NCI-H82 (cell line): Measurements from ENCODE around the gene FSHR.
A peak's percentile ranks its signal among the peaks of the same experiment; 100 is the strongest.

ENCODE experiments used
- DNase-seq: peaks from one replicate; lab custom pipeline; 2025; lab: John Stamatoyannopoulos, UW

The FSHR gene

DNA sequence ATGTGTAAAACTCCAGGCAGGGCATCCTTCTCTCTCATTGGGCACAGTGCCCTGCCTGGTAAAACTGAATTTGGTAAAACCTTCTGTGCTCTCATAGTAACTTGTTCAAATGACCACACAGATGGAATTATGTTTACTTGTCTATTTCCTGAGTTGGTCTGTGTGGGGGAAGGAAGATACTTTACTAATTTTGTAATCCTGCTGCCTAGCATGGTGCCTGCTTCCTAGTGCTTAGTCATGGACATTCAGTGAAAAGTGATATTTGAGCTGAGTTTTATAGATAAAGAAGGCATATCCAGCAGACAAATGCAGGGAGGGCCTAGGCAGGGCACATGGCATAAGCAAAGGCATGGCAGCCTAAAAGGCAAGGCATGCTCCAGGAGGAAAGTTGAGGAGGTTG is 199.4 kb downstream of the FSHR start:
- DNase-seq, result no peak

DNA sequence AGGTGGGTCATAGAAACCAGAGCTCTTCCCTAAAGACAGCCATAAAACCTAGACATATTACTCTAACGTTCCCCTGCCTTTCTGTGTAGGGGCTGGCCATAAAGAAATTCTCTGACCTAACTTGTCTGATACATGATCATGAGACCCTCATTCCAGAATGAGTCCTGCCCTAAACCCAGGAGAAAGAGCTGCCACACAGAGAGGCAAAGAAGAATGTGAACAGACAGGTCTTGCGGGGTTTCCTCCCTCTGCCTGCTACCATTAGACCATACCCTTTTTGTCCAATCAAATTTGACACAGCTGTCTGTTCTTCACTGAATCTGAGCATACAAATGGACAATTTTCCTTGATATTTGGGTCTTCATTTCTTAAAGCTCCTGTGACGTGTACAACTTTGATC is 200.0 kb downstream of the FSHR start:
- DNase-seq, result no peak

DNA sequence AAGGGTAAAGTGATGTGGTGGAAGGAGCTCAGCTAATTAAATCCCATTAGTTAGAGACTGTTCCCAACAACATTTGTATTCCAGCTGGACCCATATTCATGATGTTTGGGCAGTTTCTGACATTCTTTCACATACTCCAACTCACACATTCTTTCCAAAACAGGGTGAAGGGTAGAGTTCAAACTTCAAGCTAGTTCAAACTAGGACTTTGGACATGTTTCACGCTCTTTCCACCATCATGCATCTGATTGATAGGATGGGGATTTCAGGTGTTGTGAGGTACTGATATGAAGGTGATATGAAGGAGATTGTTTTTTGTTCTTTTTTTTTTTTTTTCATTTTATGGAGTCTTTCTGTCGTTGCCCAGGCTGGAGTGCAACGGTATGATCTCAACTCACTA is 201.7 kb downstream of the FSHR start:
- DNase-seq, result no peak

DNA sequence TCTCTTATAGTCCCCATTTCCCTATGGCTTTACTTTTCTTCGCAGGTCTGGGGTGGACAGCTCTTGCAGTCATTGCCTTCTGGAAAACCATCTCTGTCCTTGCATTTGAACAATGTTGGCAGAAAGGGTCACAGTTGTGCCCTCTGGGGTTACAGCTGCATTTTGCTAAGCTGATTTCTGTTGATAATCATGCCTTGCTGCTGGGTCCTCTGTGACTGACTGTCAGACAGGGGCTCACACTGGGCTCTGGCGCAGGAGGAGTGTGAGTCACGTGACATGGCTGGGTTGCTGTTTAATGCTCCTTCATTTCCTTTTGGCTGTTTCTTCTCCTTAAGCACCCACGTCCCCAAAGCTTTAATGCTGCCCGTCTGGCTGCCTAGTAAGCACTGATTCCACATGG is 202.2 kb downstream of the FSHR start:
- DNase-seq, result peak; percentile 36

DNA sequence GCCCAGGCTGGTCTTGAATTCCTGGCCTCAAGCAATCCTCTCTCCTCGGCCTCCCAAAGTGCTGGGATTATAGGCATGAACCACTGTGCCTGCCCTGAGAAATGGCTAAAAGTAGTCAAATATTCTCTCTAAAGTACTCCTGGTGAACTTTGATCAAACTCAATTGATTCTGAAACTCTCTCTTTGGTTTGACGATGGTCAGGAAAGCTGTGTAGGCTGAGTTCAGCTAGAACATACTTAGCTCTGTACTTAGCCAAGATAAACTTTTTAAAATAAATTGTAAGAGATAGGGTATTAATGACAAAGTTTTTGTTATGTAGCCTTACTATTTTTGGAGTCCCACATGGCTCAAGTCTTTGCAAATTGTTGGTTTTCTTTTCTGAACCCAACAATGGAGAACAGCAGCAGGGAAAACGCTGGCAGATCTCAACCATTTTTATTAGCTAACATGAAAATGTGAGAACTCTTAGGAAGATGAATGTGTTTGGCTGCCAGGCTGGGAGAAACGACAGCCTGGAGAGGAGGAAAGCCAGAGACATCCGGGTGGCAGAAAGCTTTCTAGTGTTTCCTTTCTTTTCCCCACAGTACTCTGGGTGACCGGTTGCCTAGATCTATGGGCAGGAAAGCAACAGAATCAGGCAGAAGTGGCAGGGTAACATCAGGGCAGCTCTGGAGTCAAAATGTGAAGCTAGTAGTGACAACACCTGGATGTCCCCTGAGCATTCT is 205.8 kb downstream of the FSHR start:
- DNase-seq, result no peak

DNA sequence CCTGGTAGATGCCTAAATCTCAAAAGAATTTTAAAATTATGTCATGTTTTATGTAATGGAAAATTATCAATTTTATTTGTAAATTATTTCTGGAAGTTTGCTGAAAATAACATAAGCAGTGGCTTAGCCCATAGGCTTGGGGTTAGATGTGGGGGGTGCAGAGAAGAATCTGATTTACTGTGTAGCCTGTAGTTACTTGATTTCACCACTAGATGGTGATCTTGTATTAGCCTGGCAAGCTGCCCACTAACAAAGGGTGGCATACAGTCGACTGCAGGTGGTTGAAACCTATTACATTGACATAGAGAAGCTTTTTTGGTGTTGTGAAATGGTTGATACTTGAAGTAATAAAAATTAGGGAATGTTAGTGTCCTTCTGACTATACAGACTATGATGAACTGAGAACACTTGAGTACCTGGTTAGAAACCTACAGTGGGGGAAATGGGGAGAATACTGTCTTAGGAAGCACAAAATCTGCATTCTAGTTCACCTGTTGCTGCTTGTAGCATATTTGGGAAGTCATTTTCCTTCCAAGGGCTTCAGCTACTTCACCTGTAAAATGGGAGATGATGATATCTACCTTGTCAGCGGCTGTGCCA is 207.8 kb downstream of the FSHR start:
- DNase-seq, result peak; percentile 78

DNA sequence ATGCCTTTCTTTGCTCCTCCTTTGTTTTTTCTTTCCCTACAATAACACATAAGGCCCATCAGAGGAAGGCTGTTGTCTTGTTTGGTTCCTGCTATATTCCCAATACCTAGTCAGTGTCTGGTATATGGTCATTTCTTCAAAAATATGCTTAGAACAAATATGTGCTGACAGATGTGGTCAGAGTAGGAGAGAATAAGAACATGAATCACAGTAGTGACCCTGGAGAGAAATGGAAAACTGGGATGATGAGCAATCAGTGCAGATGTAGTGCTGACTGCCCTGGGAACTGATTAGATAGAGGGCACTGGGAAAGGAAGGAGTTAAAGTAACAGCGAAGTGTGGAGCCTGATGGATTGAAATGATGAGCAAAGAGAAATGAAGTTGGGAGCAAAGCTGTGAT is 209.4 kb downstream of the FSHR start:
- DNase-seq, result no peak

DNA sequence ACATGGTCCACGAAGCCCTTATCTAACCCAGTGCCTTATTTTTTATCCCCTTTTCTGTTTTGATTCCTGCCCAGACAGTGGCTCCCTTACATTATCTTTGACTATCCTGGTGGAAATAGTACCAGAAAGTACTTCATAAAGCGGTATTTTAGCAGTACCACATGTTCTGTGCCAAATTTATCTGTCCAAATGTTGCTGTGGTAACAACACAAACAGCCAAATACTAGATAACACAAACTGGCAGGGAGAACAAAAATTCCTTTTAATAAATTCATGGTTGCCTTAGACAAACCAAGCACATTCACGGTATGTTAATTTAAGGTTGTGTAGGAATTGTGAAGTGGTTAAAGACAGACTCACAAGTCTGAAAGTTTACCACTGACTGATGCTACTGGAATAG is 210.9 kb downstream of the FSHR start:
- DNase-seq, result no peak

DNA sequence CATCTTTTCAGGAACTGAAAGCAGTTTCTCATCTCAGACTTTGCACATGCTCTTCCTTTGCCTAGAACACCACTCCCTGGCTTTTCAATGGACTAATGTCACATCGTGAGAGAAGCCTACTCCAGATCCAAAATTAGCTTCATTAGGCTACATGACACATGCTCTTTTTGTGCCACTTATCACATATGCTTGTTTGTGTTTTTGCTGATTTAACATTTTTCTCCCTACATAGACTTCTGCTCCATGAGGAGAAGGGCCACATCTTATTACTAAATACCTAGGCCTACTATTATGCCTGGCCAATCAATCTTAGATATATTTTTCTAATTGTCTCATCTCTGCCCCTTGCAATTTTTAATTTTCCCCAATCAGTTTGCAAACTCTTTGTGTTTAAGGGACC is 212.4 kb downstream of the FSHR start:
- no peak for DNase-seq

DNA sequence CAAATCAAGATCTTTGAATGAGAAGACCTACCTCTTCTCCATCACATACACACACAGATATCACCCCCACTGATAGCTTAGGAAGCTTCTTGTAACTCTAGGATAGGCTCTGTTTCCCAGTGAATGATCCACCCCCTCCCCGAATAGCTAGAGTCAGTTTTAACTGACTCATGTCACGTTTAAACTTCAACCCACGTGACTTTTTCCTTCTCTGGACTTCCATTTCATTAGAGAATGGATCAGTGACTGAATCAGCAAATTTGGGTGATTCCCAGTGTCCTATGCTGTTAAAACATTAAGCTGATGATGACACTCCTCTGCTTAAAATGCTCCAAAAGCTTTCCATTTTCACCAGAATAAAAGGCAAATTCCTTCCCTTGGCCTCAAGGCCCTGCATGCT is 212.9 kb downstream of the FSHR start:
- no peak for DNase-seq

DNA sequence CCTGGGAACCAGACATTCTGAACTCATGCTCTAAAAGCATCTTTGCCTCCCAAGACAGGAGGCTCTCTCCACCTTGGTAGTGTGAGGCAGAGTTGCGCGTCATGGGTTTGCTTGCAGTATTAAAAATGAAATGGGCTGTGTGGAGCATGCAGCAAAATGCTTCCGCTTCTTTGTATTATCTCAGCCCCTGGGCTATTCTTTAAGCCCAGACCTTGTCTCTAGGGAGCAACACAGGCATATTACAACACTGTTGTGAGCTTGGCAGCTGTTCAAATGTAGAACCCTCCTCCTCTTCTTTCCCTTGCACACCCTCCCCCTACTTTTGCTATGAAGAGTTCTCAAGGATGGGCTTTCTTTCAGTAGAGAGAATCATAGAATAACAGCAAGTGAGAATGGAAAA is 213.7 kb downstream of the FSHR start:
- DNase-seq, result peak; percentile 80

DNA sequence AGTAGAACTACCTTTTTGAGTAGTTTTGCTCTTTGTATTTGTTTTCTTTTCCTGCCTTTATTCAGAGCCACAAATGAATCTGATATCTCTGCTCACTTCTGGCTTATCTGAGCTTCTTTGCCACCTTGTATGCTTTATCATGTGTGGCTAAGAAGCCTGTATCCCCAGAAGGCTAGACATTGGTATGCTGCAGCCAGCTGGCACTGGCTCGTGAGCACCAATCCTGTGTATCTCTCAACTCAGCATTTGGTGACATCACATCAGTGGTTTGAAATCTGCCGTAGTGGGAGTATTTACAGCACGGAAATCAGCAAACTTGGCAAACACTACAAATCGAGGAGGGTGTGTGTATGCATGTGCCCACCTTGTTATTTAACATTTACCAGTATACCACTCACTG is 215.1 kb downstream of the FSHR start:
- no peak for DNase-seq

DNA sequence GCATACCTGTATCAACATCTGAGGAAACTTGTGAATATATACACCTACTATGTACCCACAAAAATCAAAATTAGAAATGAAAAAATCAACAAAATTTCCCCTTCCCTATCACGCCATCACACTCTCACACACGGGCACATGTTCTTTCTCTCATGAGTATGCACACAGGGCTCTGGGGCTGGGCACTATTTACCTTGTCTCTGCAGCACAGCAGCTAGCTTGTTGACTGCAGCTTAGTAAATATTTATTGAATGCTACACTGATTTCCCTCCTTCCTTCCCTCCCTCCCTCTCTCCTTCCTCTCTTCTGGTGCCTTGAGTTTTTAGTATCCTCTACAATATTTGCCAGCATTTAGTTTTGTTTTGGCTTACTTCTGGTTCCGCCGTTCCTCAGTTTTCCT is 216.1 kb downstream of the FSHR start:
- no peak for DNase-seq

DNA sequence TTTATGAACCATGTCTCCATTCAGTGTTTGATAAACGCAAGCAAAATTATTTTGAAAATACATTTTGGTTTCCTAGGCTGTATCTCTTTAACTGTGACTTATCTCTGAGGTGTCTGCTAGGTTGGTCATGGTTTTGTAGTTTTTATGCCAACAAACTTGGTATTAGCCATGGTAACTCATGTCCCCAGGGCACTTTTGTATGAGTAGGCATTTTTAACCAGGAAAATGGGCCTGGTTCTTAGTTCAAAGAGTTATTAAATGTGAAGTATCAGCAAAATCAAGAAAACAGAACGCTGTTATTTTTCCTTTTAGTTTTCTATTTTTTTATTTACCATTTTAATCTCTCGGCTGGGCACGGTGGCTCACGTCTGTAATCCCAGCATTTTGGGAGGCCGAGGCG is 219.5 kb downstream of the FSHR start:
- DNase-seq, result no peak

DNA sequence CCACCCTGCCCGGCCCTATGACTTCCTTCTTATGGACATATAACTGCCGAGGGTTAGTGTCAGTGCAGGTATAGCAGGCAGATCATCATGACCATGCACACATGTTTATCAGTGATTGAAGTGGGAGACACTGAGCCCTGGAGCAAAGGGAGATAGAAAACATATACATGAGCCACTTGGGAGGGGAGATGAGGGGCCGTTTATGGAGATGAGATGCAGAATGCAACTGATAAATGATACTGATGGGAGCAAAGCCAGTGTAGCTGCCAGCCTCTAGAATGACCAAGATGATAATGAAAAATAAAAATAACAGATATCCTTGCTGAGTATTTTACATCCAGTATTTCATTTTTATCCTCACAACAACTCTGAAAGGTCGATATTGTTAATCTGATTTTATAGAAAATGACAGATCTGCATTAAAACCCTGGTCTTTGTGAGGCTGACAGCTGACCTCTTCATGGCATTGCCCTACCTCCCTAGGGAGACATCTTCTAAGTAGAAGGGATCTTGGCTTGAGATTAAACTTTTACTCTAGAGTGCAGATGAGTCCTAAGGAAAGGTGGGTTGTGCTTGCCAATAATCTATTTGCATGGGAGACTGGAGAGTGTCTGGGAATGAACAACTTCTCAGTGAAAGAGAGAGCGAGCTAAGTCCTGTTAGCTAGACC is 220.4 kb downstream of the FSHR start:
- no peak for DNase-seq

DNA sequence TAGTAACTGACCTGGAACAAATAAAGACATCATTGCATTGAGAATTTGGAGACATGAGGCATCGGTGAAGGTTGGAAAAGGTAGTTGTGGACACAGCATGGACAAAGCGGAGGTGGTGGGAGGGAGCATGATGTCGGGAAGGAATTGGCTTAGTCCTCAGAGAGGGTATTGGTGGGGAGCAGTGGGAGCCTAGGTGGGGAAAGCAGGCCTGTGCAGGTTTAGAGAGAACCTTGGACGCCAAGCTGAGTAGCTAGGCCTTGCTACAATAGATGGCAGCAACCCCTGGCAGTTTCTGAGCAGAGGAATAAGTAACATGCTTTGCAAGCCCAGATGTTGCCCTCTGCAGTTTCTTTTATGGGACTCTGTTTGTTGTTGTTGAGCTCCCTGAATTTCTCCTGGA is 221.6 kb downstream of the FSHR start:
- DNase-seq, result no peak

DNA sequence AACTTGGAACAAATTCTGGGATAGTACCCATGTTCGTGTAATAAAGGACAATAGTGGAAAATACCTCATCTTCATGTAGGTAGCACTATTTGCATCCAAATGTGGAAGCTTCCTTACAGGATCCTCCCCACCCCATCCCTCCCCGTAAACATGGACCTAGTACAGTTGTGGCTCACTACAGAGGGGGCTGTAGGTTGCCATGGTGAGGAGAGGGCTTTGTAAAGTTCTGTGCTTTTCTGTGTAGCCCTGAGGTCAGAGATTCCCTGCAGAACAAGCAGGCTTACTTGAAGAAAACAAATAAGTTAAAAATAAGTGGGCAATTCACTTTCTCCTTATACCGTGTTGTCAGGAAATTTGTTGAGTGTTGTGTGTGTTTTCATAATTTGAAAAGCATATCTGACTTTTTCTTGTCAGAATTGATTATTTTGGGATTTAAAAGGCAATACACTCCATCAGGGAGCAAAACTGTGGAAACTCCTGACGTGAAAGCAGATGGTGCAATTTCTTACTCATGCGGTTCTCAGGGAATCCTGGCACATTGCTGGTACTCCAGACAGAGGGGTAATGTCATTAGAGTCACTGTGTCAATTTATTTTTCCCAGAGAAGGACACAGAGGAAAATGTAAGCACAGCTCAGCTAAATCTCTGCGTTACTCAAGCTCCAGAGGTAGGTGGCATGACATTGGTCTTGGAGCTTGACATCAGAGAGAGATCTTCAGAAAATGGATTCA is 224.6 kb downstream of the FSHR start:
- no peak for DNase-seq

DNA sequence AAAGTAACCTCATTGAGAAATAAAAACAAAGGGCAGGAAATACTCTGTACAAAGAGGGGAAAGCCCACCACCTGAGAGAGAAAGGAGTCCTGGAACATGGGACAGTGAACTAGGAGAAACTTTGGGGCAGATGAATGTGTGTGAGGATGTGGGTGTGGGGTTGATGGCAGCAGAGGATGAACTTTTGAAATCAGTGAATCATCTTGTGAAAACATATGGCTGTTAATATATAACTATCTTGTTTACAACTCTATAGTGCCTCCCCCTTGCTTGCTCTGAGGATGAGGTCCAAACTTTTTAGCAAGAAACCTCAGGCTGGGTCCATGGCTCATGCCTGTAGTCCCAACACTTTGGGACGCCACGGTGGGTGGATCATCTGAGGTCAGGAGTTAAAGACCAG is 227.0 kb downstream of the FSHR start:
- no peak for DNase-seq

DNA sequence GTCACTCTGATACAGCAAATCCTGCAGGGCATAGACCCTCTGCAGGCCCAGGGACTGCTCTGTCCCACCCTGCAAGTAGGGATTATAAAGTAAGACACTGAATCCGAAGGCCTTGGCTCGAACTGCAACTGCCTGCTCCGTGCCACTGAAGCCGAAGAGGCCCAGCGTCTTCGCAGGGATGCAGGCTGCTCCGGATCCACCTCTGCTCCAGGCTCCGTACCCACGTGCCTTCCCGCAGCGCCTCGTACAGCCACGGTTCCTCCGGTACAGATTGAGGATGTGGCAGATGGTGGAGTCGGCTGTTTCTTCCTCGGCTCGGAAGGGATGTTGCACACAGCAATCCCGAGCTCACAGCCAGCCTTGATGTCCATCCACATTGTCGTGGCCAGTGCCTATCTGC is 238.4 kb downstream of the FSHR start:
- DNase-seq, result no peak

DNA sequence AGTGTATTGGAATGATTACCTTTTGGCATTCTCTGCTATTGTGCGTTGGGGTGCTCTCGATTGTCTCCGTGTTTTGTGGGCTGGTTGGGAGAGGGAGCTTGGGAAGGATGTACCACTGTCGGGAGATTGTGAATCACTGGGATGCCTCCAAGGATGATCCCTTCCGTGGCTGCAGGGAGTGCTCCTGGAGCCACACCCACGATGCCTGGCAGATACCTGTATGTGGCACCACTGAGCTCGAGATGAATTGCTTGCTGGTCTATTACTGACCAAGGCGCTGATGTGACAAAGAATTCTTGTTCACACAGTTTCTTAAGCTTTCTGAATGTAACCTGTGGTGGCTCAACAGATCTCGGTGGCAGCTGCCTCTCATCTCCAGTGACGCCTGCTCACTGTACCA is 239.1 kb downstream of the FSHR start:
- no peak for DNase-seq

DNA sequence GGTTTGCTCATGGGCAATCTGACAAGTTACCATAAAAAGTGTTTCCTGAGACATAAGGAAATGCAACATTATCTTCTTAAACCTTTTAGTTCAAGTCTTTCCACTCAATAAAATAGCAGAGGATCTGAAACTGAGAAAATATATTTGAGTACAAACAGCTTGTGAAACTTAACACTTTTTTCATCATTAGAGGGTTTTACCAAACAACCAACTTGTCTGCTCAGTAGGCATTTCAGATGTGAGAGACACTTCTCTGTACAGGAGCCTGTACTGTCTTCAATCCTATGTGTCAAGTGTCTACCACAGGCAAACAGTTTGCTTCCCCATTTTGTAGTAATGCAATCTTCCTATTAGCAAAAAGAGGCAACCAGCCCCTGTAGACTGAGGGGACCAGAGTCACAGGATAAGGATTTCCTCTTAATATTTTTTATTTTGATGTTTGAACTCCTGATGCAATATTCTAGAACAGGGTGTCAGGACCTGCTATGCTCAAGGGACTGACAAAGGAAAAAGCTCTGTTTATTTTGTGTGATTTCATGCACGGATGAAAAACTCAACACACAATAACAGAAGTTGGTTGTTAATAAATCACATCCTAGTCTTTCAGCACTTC is 239.7 kb downstream of the FSHR start:
- no peak for DNase-seq
